NCI-H82 treated with DMSO at 0.1 percent for 48 hours (cell line): ENCODE measurements around the gene COA8.

Experiments
- DNase-seq: peaks from one replicate; lab custom pipeline; 2025; ENCODE audit not compliant: unreplicated experiment; lab: John Stamatoyannopoulos, UW

COA8 gene

DNA sequence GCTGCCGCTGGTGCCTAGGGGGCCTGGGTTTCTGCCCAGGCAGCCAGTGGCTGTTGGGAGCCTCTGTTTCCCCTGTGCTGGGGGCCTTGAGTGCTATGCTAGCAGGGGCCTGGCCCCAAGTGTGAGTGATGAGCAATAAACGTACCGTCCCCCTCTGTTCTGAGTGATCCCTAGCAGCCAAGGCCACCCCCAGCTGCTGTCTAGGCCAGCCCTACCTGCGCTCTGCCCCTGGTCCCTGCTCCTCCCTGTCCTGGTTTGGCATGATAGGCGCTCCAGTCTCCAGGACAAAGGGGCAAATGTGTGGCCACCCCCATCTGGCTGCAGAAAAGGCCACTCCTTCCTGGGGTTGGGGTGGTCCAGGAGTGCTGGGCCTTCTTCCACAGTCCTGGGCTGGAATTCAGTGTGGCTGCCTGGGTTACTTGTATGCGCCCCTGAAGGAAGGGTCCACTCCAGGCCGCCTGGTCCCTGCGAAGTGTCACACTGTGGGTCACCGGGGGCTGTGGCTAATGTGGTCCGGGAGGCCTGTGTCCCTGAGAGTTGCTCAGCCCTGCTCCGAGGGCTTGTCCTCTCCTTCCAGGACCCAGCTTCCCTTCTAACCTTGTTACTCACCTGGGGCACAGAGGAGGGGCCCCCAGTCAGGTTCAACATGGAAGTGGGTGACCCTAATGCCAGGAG is 26.7 kb upstream of the COA8 start:
- DNase-seq, result no peak

- no peak for DNase-seq
Observed at GRCh38 chr14:103536693-103537092, 26.1 kb upstream of the COA8 start.

- no peak for DNase-seq
Observed at GRCh38 chr14:103537175-103537990, 25.4 kb upstream of the COA8 start.

GRCh38 chr14:103538291-103539055 is 24.3 kb upstream of the COA8 start:
- no peak for DNase-seq

DNA sequence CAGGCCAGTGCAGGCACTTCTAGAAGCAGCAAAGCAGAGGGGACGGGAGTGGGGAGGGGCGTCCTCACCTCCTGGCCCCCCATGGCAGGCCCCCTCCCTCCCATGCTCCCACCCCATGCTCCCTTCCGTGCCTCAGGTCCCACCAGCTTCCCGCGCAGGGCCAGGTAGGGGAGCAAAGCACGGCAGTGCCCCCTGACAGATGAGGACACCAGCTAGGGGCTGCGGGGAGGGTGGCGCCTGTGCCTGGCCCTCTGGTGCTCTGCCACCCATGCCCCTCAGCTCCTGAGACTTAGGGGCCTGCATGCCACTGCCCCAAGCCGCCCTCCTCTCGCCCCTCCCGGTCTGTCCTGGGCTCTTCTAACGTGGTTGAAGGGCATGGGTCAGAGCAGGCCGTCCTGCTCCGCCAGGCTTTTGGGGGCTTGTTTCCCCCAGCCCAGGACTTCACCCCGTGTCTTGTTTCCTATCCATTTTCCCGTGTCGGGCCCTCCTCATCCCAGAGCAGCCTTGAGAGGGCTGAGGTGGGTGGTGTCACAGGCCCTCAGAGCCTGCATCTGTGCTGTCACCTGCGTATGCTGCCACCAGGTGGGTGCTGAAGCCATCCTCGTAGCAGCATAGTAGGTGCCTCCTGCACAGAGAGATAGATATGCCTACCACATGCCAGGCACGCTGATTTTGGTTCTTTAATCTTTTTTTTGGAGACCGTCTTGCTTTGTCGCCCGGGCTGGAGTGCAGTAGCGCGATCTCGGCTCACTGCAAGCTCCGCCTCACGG is 23.5 kb upstream of the COA8 start:
- DNase-seq, result no peak

DNA sequence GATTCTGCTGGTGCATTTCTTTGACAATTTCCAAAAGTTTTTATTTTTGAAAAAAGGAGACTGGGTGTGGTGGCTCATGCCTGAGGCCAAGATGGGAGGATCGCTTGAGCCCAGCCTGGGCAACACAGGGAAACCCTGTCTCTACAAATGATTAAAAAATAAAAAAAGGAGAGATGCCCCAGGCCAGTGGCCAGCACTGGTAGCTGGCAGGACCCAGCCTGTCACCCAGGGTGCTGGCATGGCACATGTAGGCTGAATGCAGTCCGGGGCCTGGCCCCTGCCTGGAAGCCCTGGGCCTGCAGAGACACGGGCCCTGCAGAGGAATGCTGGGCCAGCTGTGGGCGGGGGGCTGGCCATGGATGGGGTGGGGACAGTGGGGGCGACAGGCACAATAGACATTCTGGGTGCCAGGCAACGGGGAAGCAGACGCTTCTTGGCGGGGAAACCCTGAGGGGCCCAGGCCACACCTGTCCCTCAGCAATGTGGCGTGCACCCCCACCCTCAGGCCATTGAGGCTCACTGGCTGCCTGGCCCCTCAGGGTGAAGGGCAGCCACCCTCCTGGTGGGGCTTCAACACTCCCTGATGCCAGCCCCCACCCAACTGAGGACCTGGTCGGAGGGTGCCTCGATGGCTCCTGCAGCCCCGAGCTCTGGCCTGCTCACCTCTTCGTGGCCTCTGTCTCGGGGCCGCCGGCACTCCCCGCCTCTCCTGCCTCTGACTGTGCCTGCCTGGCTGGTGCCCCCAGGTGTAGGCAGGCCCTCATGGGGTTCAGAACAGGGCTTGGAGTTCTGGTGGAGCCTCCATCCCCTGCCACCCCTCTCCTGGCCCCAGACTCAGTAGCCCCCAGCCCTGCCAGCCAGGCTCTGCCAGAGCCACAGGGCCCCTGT is 21.7 kb upstream of the COA8 start:
- DNase-seq, result no peak

GRCh38 chr14:103541709-103542604 is 20.8 kb upstream of the COA8 start:
- no peak for DNase-seq

- no peak for DNase-seq
Observed at GRCh38 chr14:103542605-103543088, 20.1 kb upstream of the COA8 start.

GRCh38 chr14:103543140-103543539 is 19.6 kb upstream of the COA8 start:
- no peak for DNase-seq

GRCh38 chr14:103543721-103544387 is 18.9 kb upstream of the COA8 start:
- DNase-seq, result no peak

GRCh38 chr14:103544388-103545218 is 18.2 kb upstream of the COA8 start:
- no peak for DNase-seq

- DNase-seq, result no peak
Observed at GRCh38 chr14:103545219-103545914, 17.4 kb upstream of the COA8 start.

- DNase-seq, result no peak
Observed at GRCh38 chr14:103545915-103546651, 16.7 kb upstream of the COA8 start.

GRCh38 chr14:103546652-103547454 is 15.9 kb upstream of the COA8 start:
- DNase-seq, result peak; percentile 11

DNA sequence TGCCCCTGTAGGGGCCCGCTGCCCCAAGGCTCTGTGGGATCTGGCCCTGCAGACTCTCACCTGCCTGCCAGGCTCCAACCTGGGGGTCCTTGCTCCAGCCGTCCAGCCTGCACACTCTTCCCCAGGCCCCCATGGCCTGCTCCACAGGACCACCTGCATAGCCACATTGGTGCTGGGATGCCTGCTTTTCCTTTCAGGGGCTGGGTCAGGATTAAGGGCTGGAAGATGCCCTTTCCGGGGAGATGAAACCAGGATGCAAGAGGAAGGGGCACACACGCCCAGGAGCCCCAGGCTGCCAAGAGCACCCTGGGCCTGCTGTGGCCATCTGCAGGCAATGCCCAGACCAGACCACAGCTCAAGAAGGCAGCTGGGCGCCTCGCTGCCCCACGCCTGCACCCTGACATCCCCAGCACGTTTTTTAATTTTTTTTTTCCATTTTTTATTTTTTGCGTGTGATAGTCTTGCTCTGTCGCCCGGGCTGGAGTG is 15.3 kb upstream of the COA8 start:
- no peak for DNase-seq
